SH-SY5Y (cell line): ENCODE results near the gene CSTF2T.

Source experiments
- GATA2 ChIP-seq: IDR thresholded peaks from 2 replicates; pipeline ENCODE4 v1.6.1; 2011; ENCODE audit warnings: mild to moderate bottlenecking, low read depth, low read length
- GATA3 ChIP-seq: IDR thresholded peaks from 2 replicates; pipeline ENCODE4 v1.6.1; 2011; ENCODE audit warnings: low read depth, mild to moderate bottlenecking, low read length, moderate library complexity

- TF ChIP-seq GATA3 (no peak), GATA2 (no peak)
Observed at GRCh38 chr10:51699145-51699474, 285 bp downstream of the CSTF2T start.
